ENCODE measurements around the gene ETS1. TPM values are rescaled to one million over a fixed set of nuclear protein-coding genes. Genes with fewer than 3 reads are reported as not detected.

Gene ETS1
- polyA plus RNA-seq, 1 donor from 2014 or later = 0.42 TPM

DNA sequence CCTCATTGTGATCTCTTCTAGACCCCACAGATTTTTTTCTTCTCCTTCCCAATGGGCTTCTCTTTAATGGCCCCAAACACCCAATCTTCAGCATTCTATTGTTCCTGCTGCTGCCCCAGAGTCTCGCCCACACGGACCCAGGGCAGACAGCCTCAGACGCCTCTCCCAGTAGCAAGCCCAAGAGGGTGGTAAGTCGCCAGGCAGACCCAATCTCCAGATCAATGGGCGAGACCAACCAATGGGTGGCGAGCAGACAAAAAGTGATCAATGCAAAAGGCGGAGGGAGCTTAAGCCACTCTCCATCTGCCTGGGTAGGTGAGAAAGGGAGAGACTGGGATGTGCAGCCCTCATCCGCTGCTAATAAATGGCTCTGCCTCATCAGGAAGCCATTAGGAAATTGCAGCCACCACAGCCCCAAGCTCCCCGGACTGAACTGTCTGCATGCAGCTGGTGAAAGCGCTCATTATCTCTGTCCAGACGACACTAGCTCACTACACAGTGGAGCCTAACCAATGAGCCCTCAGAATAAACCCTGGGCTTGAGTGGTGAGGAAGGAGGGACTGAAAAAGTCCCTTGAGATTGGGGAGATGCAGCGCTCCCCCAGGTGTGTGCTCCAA is 81.8 kb downstream of the ETS1 start:
- Histone ChIP-seq H3K9ac (ENCODE audit: low read length) (no peak overlapping the region), H3K4me3 (ENCODE audit: low read length) (no peak overlapping the region), H3K27ac (ENCODE audit: low read length) (no peak overlapping the region), H3K4me2 (ENCODE audit: low read length) (no peak overlapping the region), H2AFZ (ENCODE audit: low read depth, low read length) (no peak overlapping the region), H4K20me1 (ENCODE audit: insufficient read depth) (no peaks in the 10 kb centered on the region), H3K9me3 (ENCODE audit: low read length) (no peaks in the 10 kb centered on the region), H3F3A (ENCODE audit: insufficient read depth, low read length, poor library complexity, severe bottlenecking) (no peaks in the 10 kb centered on the region), H3K27me3 (ENCODE audit: insufficient read depth, low read depth, low read length) (no peaks in the 10 kb centered on the region), H3K79me2 (replicated peaks; ENCODE audit: insufficient read depth, low read length) (no peaks in the 10 kb centered on the region), H3K36me3 (ENCODE audit: insufficient read depth, low read length) (no peaks in the 10 kb centered on the region), H3K9me2 (ENCODE audit: insufficient read depth, low read length) (no peaks in the 10 kb centered on the region)
- TF ChIP-seq RAD21 (conservative IDR thresholded peaks at IDR 0.05) (no peak), SMC3 (conservative IDR thresholded peaks at IDR 0.05; ENCODE audit: poor library complexity) (no peak), EP300 (conservative IDR thresholded peaks at IDR 0.05; ENCODE audit: poor library complexity, severe bottlenecking) (no peak)
- TF ChIP-seq, protein P1, sequence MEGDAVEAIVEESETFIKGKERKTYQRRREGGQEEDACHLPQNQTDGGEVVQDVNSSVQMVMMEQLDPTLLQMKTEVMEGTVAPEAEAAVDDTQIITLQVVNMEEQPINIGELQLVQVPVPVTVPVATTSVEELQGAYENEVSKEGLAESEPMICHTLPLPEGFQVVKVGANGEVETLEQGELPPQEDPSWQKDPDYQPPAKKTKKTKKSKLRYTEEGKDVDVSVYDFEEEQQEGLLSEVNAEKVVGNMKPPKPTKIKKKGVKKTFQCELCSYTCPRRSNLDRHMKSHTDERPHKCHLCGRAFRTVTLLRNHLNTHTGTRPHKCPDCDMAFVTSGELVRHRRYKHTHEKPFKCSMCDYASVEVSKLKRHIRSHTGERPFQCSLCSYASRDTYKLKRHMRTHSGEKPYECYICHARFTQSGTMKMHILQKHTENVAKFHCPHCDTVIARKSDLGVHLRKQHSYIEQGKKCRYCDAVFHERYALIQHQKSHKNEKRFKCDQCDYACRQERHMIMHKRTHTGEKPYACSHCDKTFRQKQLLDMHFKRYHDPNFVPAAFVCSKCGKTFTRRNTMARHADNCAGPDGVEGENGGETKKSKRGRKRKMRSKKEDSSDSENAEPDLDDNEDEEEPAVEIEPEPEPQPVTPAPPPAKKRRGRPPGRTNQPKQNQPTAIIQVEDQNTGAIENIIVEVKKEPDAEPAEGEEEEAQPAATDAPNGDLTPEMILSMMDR (IDR thresholded peaks at IDR 0.05; ENCODE audit: poor library complexity, severe bottlenecking) = no peak
- TF ChIP-seq, protein P2, sequence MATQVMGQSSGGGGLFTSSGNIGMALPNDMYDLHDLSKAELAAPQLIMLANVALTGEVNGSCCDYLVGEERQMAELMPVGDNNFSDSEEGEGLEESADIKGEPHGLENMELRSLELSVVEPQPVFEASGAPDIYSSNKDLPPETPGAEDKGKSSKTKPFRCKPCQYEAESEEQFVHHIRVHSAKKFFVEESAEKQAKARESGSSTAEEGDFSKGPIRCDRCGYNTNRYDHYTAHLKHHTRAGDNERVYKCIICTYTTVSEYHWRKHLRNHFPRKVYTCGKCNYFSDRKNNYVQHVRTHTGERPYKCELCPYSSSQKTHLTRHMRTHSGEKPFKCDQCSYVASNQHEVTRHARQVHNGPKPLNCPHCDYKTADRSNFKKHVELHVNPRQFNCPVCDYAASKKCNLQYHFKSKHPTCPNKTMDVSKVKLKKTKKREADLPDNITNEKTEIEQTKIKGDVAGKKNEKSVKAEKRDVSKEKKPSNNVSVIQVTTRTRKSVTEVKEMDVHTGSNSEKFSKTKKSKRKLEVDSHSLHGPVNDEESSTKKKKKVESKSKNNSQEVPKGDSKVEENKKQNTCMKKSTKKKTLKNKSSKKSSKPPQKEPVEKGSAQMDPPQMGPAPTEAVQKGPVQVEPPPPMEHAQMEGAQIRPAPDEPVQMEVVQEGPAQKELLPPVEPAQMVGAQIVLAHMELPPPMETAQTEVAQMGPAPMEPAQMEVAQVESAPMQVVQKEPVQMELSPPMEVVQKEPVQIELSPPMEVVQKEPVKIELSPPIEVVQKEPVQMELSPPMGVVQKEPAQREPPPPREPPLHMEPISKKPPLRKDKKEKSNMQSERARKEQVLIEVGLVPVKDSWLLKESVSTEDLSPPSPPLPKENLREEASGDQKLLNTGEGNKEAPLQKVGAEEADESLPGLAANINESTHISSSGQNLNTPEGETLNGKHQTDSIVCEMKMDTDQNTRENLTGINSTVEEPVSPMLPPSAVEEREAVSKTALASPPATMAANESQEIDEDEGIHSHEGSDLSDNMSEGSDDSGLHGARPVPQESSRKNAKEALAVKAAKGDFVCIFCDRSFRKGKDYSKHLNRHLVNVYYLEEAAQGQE (IDR thresholded peaks at IDR 0.05; ENCODE audit: borderline replicate concordance) = no peak

DNA sequence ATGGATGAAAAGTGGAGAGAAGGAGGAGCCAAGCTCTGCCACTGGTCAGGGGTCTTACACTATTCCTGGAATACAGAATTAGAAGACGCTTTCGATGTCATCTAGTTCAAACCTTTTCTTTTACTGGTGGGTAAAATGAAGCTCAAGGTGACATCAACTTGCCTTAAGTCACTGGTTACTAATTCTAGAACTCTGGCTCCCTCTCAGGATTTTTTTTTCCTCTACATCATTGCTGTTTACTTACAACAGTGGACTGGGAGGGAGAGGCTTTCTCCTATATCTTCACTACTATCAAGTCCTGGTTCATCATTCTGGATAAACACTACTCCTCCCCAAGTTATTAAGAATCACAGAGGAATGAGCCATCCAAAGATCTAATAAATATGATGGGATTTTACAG is 82.9 kb downstream of the ETS1 start:
- Histone ChIP-seq H3F3A (ENCODE audit: insufficient read depth, low read length, poor library complexity, severe bottlenecking) (no peaks in the 10 kb centered on the region), H3K79me2 (replicated peaks; ENCODE audit: insufficient read depth, low read length) (no peaks in the 10 kb centered on the region), H3K27ac (ENCODE audit: low read length) (no peak overlapping the region), H3K4me3 (ENCODE audit: low read length) (no peak overlapping the region), H3K9ac (ENCODE audit: low read length) (no peak overlapping the region), H3K36me3 (ENCODE audit: insufficient read depth, low read length) (no peaks in the 10 kb centered on the region), H3K27me3 (ENCODE audit: insufficient read depth, low read depth, low read length) (no peaks in the 10 kb centered on the region), H3K4me2 (ENCODE audit: low read length) (no peak overlapping the region), H3K9me2 (ENCODE audit: insufficient read depth, low read length) (no peaks in the 10 kb centered on the region), H2AFZ (ENCODE audit: low read depth, low read length) (no peak overlapping the region), H4K20me1 (ENCODE audit: insufficient read depth) (no peaks in the 10 kb centered on the region), H3K9me3 (ENCODE audit: low read length) (no peaks in the 10 kb centered on the region)
- TF ChIP-seq, protein P1 (IDR thresholded peaks at IDR 0.05; ENCODE audit: poor library complexity, severe bottlenecking) = no peak
- no peak for TF ChIP-seq SMC3 (conservative IDR thresholded peaks at IDR 0.05; ENCODE audit: poor library complexity)
- TF ChIP-seq MXI1 (conservative IDR thresholded peaks at IDR 0.05; ENCODE audit: poor library complexity, severe bottlenecking) = no peak
- TF ChIP-seq EZH2 (IDR thresholded peaks at IDR 0.05; ENCODE audit: borderline replicate concordance, insufficient read depth, low read length, poor library complexity, severe bottlenecking) = no peak
- TF ChIP-seq EP300 (conservative IDR thresholded peaks at IDR 0.05; ENCODE audit: poor library complexity, severe bottlenecking) = no peak
- TF ChIP-seq TAF1 (IDR thresholded peaks at IDR 0.05; ENCODE audit: low read depth) = no peak
- TF ChIP-seq, protein P2 (IDR thresholded peaks at IDR 0.05; ENCODE audit: borderline replicate concordance) = no peak
- no peak for TF ChIP-seq POLR2AphosphoS5 (IDR thresholded peaks at IDR 0.05)
- no peak for TF ChIP-seq RAD21 (conservative IDR thresholded peaks at IDR 0.05)
